OCI-LY3 (cell line): Measurements from ENCODE around the gene NUDT4.

Source experiments
- H2AFZ ChIP-seq: fragments of 200-600, 300-600 bp; shearing (Covaris generic); 2 replicates; pipeline ENCODE4 v1.6.0; 2014; ENCODE audit warnings: antibody characterized with exemption, low read depth, low read length
- H3K27ac ChIP-seq: fragments of 200-600, 300-600 bp; sonication (generic); 2 replicates; pipeline ENCODE4 v1.5.1; 2014; ENCODE audit warnings: mild to moderate bottlenecking, low read length, moderate library complexity, mixed read lengths
- H3K27me3 ChIP-seq: fragments of 200-600, 300-600 bp; sonication (generic); 2 replicates; pipeline ENCODE4 v1.6.1; 2014; ENCODE audit warnings: low read depth, low read length, mixed read lengths
- H3K36me3 ChIP-seq: fragments of 200-600, 300-600 bp; sonication (generic); replicated peaks from 2 replicates; pipeline ENCODE3; 2014; ENCODE audit warnings: low read depth, low read length, mixed read lengths
- H3K4me1 ChIP-seq: fragments of 300-600, 200-600 bp; sonication (generic); 2 replicates; pipeline ENCODE4 v1.6.1; 2014; ENCODE audit warnings: low read length, mixed read lengths
- H3K4me2 ChIP-seq: fragments of 200-600, 300-600 bp; sonication (generic); 2 replicates; pipeline ENCODE4 v1.6.1; 2014; ENCODE audit warnings: low read length, mixed read lengths
- H3K4me3 ChIP-seq: fragments of 300-600, 200-600 bp; sonication (generic); 2 replicates; pipeline ENCODE4 v1.5.1; 2014; ENCODE audit warnings: antibody characterized with exemption, mild to moderate bottlenecking, low read length, moderate library complexity
- H3K79me2 ChIP-seq: fragments of 300-600, 200-600 bp; shearing (Covaris generic); 2 replicates; pipeline ENCODE4 v1.6.1; 2014; ENCODE audit warnings: mild to moderate bottlenecking, low read length, mixed read lengths
- H3K9ac ChIP-seq: fragments of 300-600, 200-600 bp; shearing (Covaris generic); 2 replicates; pipeline ENCODE4 v1.6.0; 2014; ENCODE audit warnings: mild to moderate bottlenecking, low read length, moderate library complexity
- H3K9me3 ChIP-seq: fragments of 200-600, 300-600 bp; shearing (Covaris generic); 2 replicates; pipeline ENCODE4 v1.6.1; 2014; ENCODE audit warnings: low read length, mixed read lengths; ENCODE audit not compliant: insufficient read depth
- H4K20me1 ChIP-seq: fragments of 200-600, 300-600 bp; sonication (generic); 2 replicates; pipeline ENCODE4 v1.6.1; 2016; ENCODE audit warnings: low read length, mixed read lengths; ENCODE audit not compliant: insufficient read depth
- CTCF ChIP-seq: fragments of 200-600, 300-600 bp; sonication (generic); IDR thresholded peaks from 2 replicates; pipeline ENCODE4 v1.5.1; 2014; ENCODE audit warnings: antibody characterized with exemption, low read length, low read depth
- EZH2phosphoT487 ChIP-seq: fragments of 200-600 bp; shearing (Covaris generic); IDR thresholded peaks from 2 replicates; pipeline ENCODE4 v1.6.1; 2018; ENCODE audit warnings: antibody characterized with exemption, mixed run types, low read depth

The NUDT4 gene

GRCh38 chr12:93356214-93356613 lies 21.5 kb upstream of the NUDT4 start:
- no peak overlapping the region for H2AFZ ChIP-seq
- no peak overlapping the region for H3K27ac ChIP-seq
- no peaks in the 10 kb centered on the region for H3K9me3 ChIP-seq
- no peaks in the 10 kb centered on the region for H4K20me1 ChIP-seq
- H3K4me3 ChIP-seq = no peak overlapping the region
- no peak overlapping the region for H3K9ac ChIP-seq
- H3K4me1 ChIP-seq = 0 out of 2 replicates have a peak, but pooled peaks cover 3% of the 10 kb centered on the region
- H3K36me3 ChIP-seq = no peaks in the 10 kb centered on the region
- no peaks in the 10 kb centered on the region for H3K79me2 ChIP-seq
- H3K4me2 ChIP-seq = no peak overlapping the region
- H3K27me3 ChIP-seq = no peaks in the 10 kb centered on the region
- no peak for TF ChIP-seq CTCF
- no peak for TF ChIP-seq EZH2phosphoT487

- no peaks in the 10 kb centered on the region for H3K36me3 ChIP-seq
- no peak for TF ChIP-seq CTCF
- no peak for TF ChIP-seq EZH2phosphoT487
- H3K27me3 ChIP-seq = no peaks in the 10 kb centered on the region
- no peaks in the 10 kb centered on the region for H3K79me2 ChIP-seq
- no peak overlapping the region for H3K4me2 ChIP-seq
- no peaks in the 10 kb centered on the region for H4K20me1 ChIP-seq
- no peak overlapping the region for H3K4me3 ChIP-seq
- H3K9ac ChIP-seq = no peak overlapping the region
- no peak overlapping the region for H3K27ac ChIP-seq
- H2AFZ ChIP-seq = no peak overlapping the region
- H3K9me3 ChIP-seq = no peaks in the 10 kb centered on the region
- H3K4me1 ChIP-seq = 0 out of 2 replicates have a peak, but pooled peaks cover 3% of the 10 kb centered on the region
Measured at GRCh38 chr12:93358058-93358457, 19.7 kb upstream of the NUDT4 start.

GRCh38 chr12:93358821-93359220 lies 18.9 kb upstream of the NUDT4 start:
- Histone ChIP-seq H3K4me3 (no peak overlapping the region), H4K20me1 (no peaks in the 10 kb centered on the region), H3K9ac (no peak overlapping the region), H3K27ac (no peak overlapping the region), H3K79me2 (no peaks in the 10 kb centered on the region), H3K36me3 (no peaks in the 10 kb centered on the region), H3K4me1 (peaks cover 5% of the 10 kb centered on the region), H3K9me3 (no peaks in the 10 kb centered on the region), H3K27me3 (no peaks in the 10 kb centered on the region), H3K4me2 (no peak overlapping the region), H2AFZ (no peak overlapping the region)
- TF ChIP-seq CTCF = no peak
- TF ChIP-seq EZH2phosphoT487 = no peak

GRCh38 chr12:93360688-93361087 lies 17.0 kb upstream of the NUDT4 start:
- Histone ChIP-seq H2AFZ (no peak overlapping the region), H3K4me3 (no peak overlapping the region), H3K79me2 (no peaks in the 10 kb centered on the region), H3K4me1 (peaks cover 11% of the 10 kb centered on the region), H4K20me1 (no peaks in the 10 kb centered on the region), H3K27ac (no peak overlapping the region), H3K9ac (no peak overlapping the region), H3K27me3 (no peaks in the 10 kb centered on the region), H3K36me3 (no peaks in the 10 kb centered on the region), H3K4me2 (no peak overlapping the region), H3K9me3 (no peaks in the 10 kb centered on the region)
- TF ChIP-seq CTCF (no peak), EZH2phosphoT487 (no peak)
